ENCODE measurements around the gene CLIP4. TPM values are rescaled to one million over a fixed set of nuclear protein-coding genes. Genes with fewer than 3 reads are reported as not detected.

The CLIP4 gene
- total RNA-seq, 2 experiments from 2014 or later, result 31.7 to 33.7 TPM

DNA sequence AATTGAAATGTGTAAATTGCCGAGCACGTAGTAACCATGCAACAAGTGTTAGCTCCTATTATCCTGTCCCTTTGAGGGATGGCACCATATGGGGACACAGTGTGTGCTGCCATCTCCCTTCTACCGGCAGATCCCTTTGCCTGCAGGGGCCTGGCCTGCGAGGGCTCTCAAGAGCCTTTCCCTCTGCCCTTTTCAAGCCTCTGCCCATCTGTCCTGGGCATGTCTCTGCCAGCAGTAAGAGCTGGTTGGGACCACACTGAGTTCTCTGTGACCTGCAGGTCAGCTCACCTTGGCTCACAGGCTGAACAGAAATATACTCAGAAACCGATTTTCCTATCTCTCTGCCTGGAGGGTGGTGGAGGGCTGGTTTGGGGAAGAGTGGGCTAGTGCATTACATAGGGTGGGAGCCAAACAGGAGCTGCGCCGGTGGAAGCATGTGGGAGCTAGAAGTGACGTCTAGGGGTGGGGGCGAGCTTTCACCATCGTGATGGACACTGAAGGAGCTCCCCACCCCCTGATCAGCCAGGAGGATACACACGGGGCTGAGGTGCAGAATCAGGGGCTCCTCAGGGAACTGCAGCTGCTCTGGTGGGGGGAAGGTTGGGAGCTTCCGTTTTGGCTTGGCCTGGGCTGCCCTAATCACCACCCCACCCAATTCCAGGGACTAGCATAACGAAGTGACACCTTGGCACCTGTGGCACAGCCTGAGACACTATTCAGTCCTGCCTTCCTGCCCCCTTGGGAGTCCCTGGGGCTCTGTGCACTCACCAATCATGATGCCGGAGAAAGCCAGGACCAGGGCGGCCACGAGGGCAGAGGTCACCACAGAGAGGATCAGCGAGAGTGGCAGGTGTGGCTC, 109.7 kb downstream of the CLIP4 start:
- ChIA-PET CTCF (interaction anchor here (1.0 to 1.1 kb wide), 2 partner anchors 12 to 269 kb away, joined by 3 read pairs; no protein-coding TSS in a partner anchor), POLR2A (no interaction called here)
- H3K9me3 Mint-ChIP-seq, result no peaks in the 10 kb centered on the region
- peaks cover 4% of the 10 kb centered on the region for H3K27me3 Mint-ChIP-seq
- no peaks in the 10 kb centered on the region for H3K4me1 Mint-ChIP-seq
- no peak overlapping the region for H3K27ac Mint-ChIP-seq
- no peak overlapping the region for H3K4me3 Mint-ChIP-seq
- H3K36me3 Mint-ChIP-seq (ENCODE audit: low read depth), result no peaks in the 10 kb centered on the region
- DNase-seq, result no peak

DNA sequence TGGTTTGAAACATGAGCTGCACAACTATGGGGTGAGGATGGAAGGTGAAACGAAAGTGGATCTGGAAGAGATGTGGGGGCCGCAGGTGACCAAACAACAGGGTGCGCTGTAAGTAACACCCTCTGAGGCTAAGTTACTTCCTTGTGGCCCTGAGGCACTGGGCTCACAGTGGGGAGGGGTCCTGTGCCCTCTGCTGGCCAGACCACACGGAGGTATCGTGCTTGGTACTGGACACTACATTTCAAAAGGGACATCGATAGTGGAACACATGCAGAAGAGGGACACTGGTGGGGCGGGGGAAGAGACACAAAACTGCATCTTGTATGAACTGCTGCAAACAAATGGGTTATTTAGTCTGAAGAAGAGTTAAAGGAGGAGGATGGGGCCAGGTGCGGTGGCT, 110.6 kb downstream of the CLIP4 start:
- no peak for DNase-seq
- no peaks in the 10 kb centered on the region for H3K9me3 Mint-ChIP-seq
- ChIA-PET CTCF (interaction anchor here (0.6 kb wide), 1 partner anchor 231 kb away, joined by 3 read pairs; no protein-coding TSS in a partner anchor), POLR2A (no interaction called here)
- H3K36me3 Mint-ChIP-seq (ENCODE audit: low read depth), result no peaks in the 10 kb centered on the region
- no peak overlapping the region for H3K4me3 Mint-ChIP-seq
- no peak overlapping the region for H3K27ac Mint-ChIP-seq
- no peaks in the 10 kb centered on the region for H3K4me1 Mint-ChIP-seq
- peaks cover 4% of the 10 kb centered on the region for H3K27me3 Mint-ChIP-seq

DNA sequence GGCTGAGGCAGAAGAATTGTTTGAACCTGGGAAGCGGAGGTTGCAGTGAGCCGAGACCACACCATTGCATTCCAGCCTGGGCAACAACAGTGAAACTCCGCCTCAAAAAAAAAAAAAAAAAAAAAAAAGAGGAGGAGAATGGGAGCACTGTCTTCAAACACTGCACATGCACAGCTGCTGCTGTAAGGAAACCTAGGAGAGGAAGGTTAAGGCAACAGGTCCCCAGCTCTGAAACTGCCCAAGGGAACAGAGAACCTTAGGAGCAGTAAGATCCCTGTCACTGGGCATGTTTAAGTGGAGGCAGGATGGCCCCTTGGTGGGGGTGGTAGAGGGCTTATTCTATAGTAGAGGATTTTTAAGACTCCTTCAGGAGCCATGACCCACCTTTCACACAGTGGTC, 111.2 kb downstream of the CLIP4 start:
- Mint-ChIP-seq H3K27ac (no peak overlapping the region), H3K36me3 (ENCODE audit: low read depth) (no peaks in the 10 kb centered on the region), H3K4me3 (no peak overlapping the region), H3K27me3 (peaks cover 4% of the 10 kb centered on the region), H3K4me1 (no peaks in the 10 kb centered on the region), H3K9me3 (no peaks in the 10 kb centered on the region)
- no peak for DNase-seq
- POLR2A ChIA-PET, result no interaction called here
- CTCF ChIA-PET, result interaction anchor here (0.6 kb wide), 1 partner anchor 231 kb away, joined by 3 read pairs; no protein-coding TSS in a partner anchor

DNA sequence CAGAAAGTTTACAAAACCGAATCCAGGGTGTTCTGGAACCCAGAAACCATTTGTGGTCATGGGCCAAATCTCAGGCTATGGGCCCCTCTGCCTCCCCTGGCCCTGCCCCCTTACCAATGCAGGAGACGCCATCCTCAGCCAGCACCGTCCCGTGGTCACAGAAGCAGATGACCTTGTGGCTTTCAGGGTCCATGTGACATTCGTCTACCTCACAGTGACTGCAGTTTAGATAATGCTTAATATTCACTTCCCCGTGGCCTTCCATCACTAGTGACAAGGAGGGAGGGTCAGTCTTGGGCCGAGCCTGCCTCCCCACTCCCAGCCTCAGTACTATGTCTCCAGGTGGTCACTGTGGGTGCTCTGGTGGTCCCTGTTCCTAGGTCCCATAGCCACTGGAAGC, 111.6 kb downstream of the CLIP4 start:
- Mint-ChIP-seq H3K9me3 (no peaks in the 10 kb centered on the region), H3K4me1 (no peaks in the 10 kb centered on the region), H3K36me3 (ENCODE audit: low read depth) (no peaks in the 10 kb centered on the region), H3K27ac (no peak overlapping the region), H3K27me3 (peaks cover 6% of the 10 kb centered on the region), H3K4me3 (no peak overlapping the region)
- ChIA-PET POLR2A (no interaction called here), CTCF (no interaction called here)
- DNase-seq, result no peak

DNA sequence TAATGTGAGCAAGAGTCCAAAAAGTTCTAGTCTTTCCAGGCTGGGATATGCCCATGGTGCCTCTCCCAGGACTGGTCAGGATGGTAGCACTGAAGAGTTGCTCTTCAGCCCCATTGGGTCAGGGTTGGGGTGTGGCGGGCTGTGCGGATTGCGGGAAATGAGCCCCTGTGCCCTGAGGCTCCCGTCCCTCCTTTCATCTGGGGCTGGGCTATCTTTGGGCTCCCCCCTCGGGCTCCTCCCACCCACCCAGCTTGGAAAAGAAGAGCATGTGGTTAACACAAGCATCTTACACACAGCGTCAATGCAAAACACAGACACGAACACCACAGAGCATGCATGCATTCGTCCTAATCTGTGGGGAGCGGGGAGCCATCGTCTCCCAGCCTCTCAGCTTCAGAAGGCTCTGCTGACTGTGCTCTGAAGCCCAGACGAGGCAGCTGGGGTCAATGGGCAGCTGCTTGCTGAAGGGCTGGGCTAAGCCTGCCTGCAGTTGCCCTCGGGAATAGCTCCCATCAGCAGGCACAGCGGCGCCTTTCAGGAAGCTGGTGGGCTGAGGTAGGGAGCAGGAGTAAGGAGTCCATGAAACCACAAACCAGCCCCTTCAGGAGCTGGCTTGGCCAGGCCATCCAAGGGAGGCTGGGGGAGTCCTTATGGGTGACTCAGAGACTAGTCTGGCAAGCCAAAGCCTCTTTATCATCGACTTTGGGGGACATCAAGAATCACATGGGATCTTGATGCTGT, 112.9 kb downstream of the CLIP4 start:
- ChIA-PET POLR2A (no interaction called here), CTCF (no interaction called here)
- Mint-ChIP-seq H3K9me3 (no peaks in the 10 kb centered on the region), H3K27ac (no peak overlapping the region), H3K36me3 (ENCODE audit: low read depth) (no peaks in the 10 kb centered on the region), H3K4me3 (no peak overlapping the region), H3K4me1 (no peaks in the 10 kb centered on the region), H3K27me3 (peaks cover 6% of the 10 kb centered on the region)
- DNase-seq, result no peak

DNA sequence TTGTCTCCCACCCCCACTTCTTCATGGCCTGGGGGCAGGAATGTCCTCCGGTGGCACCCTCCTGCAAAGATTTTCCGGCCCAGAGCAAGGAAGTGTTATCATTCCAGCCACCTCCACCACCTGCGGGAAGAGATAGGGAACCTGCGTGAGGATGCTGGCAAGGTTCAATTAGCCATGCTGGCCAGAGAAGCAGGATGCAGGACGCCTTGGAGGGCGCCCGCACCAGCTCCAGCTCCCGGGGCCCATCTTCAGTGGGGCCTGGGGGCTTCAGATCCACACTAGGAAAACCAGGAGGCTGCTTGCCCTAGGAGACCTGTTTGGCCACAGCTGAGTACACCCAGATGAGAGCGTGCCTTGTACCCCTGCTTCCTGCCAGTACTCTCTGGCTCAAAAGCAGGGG, 113.7 kb downstream of the CLIP4 start:
- CTCF ChIA-PET, result no interaction called here
- peaks cover 11% of the 10 kb centered on the region for H3K27me3 Mint-ChIP-seq
- no peak overlapping the region for H3K27ac Mint-ChIP-seq
- H3K36me3 Mint-ChIP-seq (ENCODE audit: low read depth), result no peaks in the 10 kb centered on the region
- H3K4me3 Mint-ChIP-seq, result no peak overlapping the region
- no peak for DNase-seq
- H3K9me3 Mint-ChIP-seq, result no peaks in the 10 kb centered on the region
- H3K4me1 Mint-ChIP-seq, result no peaks in the 10 kb centered on the region
- POLR2A ChIA-PET, result no interaction called here

DNA sequence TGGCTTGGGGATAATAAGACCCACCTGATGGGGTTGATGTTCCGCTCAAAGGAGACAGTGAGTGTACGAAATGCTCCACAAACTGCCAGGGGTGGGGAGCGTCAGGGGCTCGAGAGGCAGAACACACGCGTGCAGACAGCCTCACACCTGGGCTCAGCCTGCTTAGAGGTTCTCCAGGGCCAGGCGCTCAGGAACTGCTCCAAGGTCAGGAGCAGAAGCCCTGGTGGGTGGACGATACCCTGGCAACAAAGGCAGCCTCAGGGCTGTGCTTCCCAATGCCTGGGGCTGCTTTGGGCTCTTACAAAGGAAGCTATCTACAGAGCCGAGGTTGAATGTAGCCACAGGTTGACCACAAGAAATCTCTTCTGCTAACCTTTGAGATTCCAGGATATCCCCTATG, 114.4 kb downstream of the CLIP4 start:
- Mint-ChIP-seq H3K27me3 (peaks cover 9% of the 10 kb centered on the region), H3K36me3 (ENCODE audit: low read depth) (no peaks in the 10 kb centered on the region), H3K4me3 (no peak overlapping the region), H3K27ac (no peak overlapping the region), H3K9me3 (no peaks in the 10 kb centered on the region), H3K4me1 (no peaks in the 10 kb centered on the region)
- POLR2A ChIA-PET, result no interaction called here
- no peak for DNase-seq
- CTCF ChIA-PET, result no interaction called here

DNA sequence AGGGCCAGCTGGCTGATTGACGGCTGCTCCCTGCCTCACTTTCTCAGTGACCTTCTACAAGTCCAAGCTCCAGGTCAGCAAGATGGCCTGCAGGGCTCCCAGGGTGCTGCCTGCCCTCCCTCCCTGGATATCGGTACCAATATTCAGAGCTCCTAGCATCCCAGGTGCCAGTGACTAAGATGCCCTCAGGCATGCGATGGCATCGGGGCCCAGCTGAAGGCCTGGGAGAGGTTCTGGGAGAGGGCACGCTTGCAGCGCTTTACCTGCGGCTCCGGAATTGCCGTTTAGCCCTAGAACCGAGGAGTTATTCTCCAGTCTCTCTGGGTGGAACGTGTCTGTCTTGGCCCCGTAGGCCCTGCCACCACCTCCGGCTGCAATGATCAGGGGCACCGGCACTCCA, 116.8 kb downstream of the CLIP4 start:
- Mint-ChIP-seq H3K27me3 (peaks cover 9% of the 10 kb centered on the region), H3K4me1 (no peaks in the 10 kb centered on the region), H3K27ac (no peak overlapping the region), H3K4me3 (no peak overlapping the region), H3K36me3 (ENCODE audit: low read depth) (no peaks in the 10 kb centered on the region), H3K9me3 (no peaks in the 10 kb centered on the region)
- DNase-seq, result no peak
- ChIA-PET CTCF (no interaction called here), POLR2A (no interaction called here)

DNA sequence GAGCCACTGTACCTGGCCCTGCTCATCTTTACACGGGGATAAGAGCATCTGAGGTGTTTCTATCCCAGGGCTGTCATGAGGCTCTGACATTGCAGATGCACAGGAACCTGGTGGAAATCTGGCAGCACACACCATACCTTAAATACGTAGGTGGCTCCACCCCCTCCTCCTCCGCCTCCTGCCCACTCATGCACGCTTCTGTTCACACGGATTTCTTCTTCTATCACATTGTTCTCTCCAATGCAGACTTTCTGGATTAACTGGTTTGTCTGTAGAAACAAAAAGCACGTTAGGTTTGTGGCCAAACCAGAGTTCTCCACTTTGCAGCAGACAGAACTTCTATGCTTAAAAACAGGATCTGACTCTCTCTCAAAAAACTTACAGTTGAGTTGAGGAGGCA, 118.2 kb downstream of the CLIP4 start:
- Mint-ChIP-seq H3K27ac (no peak overlapping the region), H3K9me3 (no peaks in the 10 kb centered on the region), H3K4me3 (no peak overlapping the region), H3K27me3 (peaks cover 12% of the 10 kb centered on the region), H3K4me1 (no peaks in the 10 kb centered on the region), H3K36me3 (ENCODE audit: low read depth) (no peaks in the 10 kb centered on the region)
- POLR2A ChIA-PET, result no interaction called here
- no peak for DNase-seq
- CTCF ChIA-PET, result no interaction called here

DNA sequence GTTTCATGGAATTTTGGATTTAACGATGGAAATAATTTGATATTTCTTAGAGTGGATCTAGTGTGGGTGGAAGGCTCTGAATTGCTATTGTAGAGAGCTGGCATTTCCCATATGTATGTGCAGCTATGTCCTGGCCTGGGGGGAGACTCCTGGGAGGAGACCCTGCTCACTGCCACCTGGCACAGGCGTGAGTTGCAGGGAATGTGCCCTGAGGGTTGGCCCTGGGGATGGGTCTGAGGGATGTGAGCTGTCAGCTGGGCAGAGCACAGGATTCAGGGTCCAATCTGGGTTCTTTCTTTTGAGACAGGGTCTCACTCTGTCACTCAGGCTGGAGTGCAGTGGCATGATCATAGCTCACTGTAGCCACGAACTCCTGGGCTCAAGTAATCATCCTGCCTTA, 120.2 kb downstream of the CLIP4 start:
- ChIA-PET POLR2A (no interaction called here), CTCF (interaction anchor here (0.7 kb wide), 1 partner anchor 852 kb away, joined by 3 read pairs; no protein-coding TSS in a partner anchor)
- Mint-ChIP-seq H3K36me3 (ENCODE audit: low read depth) (no peaks in the 10 kb centered on the region), H3K4me1 (no peaks in the 10 kb centered on the region), H3K4me3 (no peak overlapping the region), H3K27me3 (peaks cover 14% of the 10 kb centered on the region), H3K9me3 (no peaks in the 10 kb centered on the region), H3K27ac (no peak overlapping the region)
- DNase-seq, result no peak

DNA sequence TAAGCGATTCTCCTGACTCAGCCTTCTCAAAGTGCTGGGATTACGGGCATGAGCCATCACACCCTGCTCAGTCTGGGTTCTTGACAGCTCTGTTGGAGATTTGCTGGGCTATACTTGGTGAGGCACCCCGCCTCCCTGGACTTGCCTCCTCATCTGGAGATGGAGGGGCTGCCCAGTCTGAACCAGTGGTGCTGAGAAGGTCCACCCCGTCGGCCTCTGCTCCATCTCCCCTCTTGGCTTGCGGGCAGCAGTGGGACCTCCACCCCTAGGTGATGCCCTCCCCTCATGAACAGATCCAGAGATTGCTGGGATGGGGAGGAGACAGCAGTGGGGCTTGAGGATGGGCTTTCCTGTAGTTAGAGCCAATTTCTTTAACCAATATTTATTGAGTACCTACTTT, 120.9 kb downstream of the CLIP4 start:
- H3K27ac Mint-ChIP-seq, result no peak overlapping the region
- H3K9me3 Mint-ChIP-seq, result no peaks in the 10 kb centered on the region

DNA sequence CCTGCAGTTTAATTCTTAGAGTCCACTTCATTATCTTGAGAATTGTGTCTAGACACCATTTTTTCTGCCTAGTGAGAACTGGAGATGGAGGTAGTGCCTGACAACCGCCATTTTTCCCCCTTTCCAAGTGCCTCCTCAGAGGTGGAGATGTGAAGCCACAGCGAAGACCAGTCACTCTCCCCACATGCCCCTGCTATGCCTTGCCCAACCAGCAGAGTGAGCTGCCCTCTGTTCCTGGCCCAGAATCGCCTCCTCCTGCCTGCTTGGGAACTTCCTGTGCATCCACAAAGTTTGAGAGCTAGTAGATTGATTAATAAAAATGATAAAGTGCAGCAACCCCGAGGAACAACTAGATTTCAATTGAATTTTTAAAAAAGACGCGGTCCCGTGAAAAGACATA, 123.3 kb downstream of the CLIP4 start:
- H3K27me3 Mint-ChIP-seq, result peaks cover 12% of the 10 kb centered on the region
- H3K4me1 Mint-ChIP-seq, result no peaks in the 10 kb centered on the region
- POLR2A ChIA-PET, result no interaction called here
- DNase-seq, result no peak
- H3K4me3 Mint-ChIP-seq, result no peak overlapping the region
- CTCF ChIA-PET, result no interaction called here
- H3K9me3 Mint-ChIP-seq, result no peaks in the 10 kb centered on the region
- no peak overlapping the region for H3K27ac Mint-ChIP-seq
- H3K36me3 Mint-ChIP-seq (ENCODE audit: low read depth), result no peaks in the 10 kb centered on the region

More for the DNA sequence above, 120.9 kb downstream of the CLIP4 start:
- H3K36me3 Mint-ChIP-seq (ENCODE audit: low read depth), result no peaks in the 10 kb centered on the region
- POLR2A ChIA-PET, result no interaction called here
- CTCF ChIA-PET, result interaction anchor here (0.7 kb wide), 1 partner anchor 852 kb away, joined by 3 read pairs; no protein-coding TSS in a partner anchor
- no peaks in the 10 kb centered on the region for H3K4me1 Mint-ChIP-seq
- H3K4me3 Mint-ChIP-seq, result no peak overlapping the region
- DNase-seq, result no peak
- H3K27me3 Mint-ChIP-seq, result peaks cover 14% of the 10 kb centered on the region
